Mesenchymal stem cell (in vitro differentiated cells and primary cell): ENCODE measurements around the gene DOCK2.
"Not testable (repeated sequence)": the region's sequence is repeated elsewhere in the genome, so short reads cannot be mapped to it uniquely, and the experiment has no call there.

Experiments
- DNase-seq: peaks from one replicate; pipeline ENCODE4 v3.0.0-alpha.2; 2013
- H2AFZ ChIP-seq: one replicate; pipeline ENCODE4 v1.6.1; 2013; ENCODE audit warnings: low read depth, mild to moderate bottlenecking, control low read depth, inconsistent platforms, low read length, moderate library complexity
- H2AK5ac ChIP-seq: 2 replicates; pipeline ENCODE4 v1.6.1; 2013; ENCODE audit warnings: low read length, moderate library complexity, mild to moderate bottlenecking, inconsistent platforms; ENCODE audit not compliant: severe bottlenecking
- H2BK120ac ChIP-seq: one replicate; pipeline ENCODE4 v1.6.1; 2013; ENCODE audit warnings: low read depth, mild to moderate bottlenecking, inconsistent platforms, low read length, moderate library complexity
- H2BK12ac ChIP-seq, 2 experiments: one replicate each; pipeline ENCODE4 v1.6.1; 2013; ENCODE audit warnings: inconsistent platforms in 2 of 2, low read length in 2 of 2, mild to moderate bottlenecking in 2 of 2, moderate library complexity in 2 of 2, control low read depth in 1 of 2
- H2BK15ac ChIP-seq: one replicate; pipeline ENCODE4 v1.6.1; 2013; ENCODE audit warnings: mild to moderate bottlenecking, low read depth, inconsistent platforms; ENCODE audit not compliant: poor library complexity, severe bottlenecking
- H2BK5ac ChIP-seq: 2 replicates; pipeline ENCODE4 v1.6.1; 2013; ENCODE audit warnings: low read depth, mild to moderate bottlenecking, low read length, control low read depth, inconsistent platforms; ENCODE audit not compliant: poor library complexity, severe bottlenecking
- H3K14ac ChIP-seq, 2 experiments: one replicate each; pipeline ENCODE4 v1.6.1; 2013; ENCODE audit warnings: inconsistent platforms in 2 of 2, low read length in 2 of 2, control low read depth in 1 of 2, mild to moderate bottlenecking in 1 of 2, moderate library complexity in 1 of 2
- H3K18ac ChIP-seq, 2 experiments: one replicate each; pipeline ENCODE4 v1.6.1; 2013; ENCODE audit warnings: inconsistent platforms in 2 of 2, low read length in 2 of 2, control low read depth in 1 of 2, low read depth in 1 of 2, mild to moderate bottlenecking in 1 of 2
- H3K23ac ChIP-seq, 2 experiments: one replicate each; pipeline ENCODE4 v1.6.1; 2013; ENCODE audit warnings: inconsistent platforms in 2 of 2, low read length in 2 of 2, mild to moderate bottlenecking in 2 of 2, moderate library complexity in 2 of 2, control low read depth in 1 of 2
- H3K27ac ChIP-seq: 2 replicates; pipeline ENCODE4 v1.5.1; 2013; ENCODE audit warnings: mild to moderate bottlenecking, moderate library complexity, low read length, control low read depth, inconsistent platforms; ENCODE audit not compliant: poor library complexity, severe bottlenecking
- H3K27me3 ChIP-seq, 2 experiments: 2 replicates each; pipeline versions ENCODE4 v1.6.1 to v1.7.0; 2013; ENCODE audit warnings: low read length in 2 of 2, mild to moderate bottlenecking in 2 of 2, moderate library complexity in 2 of 2, control low read depth in 1 of 2, inconsistent platforms in 1 of 2; ENCODE audit not compliant: control insufficient read depth in 1 of 2, insufficient read depth in 1 of 2
- H3K36me3 ChIP-seq, 2 experiments: 2 replicates each; pipeline versions ENCODE4 v1.6.1 to v1.7.0; 2013; ENCODE audit warnings: low read length in 2 of 2, control low read depth in 1 of 2, inconsistent platforms in 1 of 2, low read depth in 1 of 2, mild to moderate bottlenecking in 1 of 2; ENCODE audit not compliant: insufficient read depth in 2 of 2, control insufficient read depth in 1 of 2
- H3K4ac ChIP-seq, 2 experiments: one replicate each; pipeline ENCODE4 v1.6.1; 2013; ENCODE audit warnings: inconsistent platforms in 2 of 2, low read length in 2 of 2, mild to moderate bottlenecking in 2 of 2, moderate library complexity in 2 of 2, control low read depth in 1 of 2, low read depth in 1 of 2
- H3K4me1 ChIP-seq: 2 replicates; pipeline ENCODE4 v1.6.1; 2013; ENCODE audit warnings: low read depth, low read length, control low read depth; ENCODE audit not compliant: control insufficient read depth, insufficient read depth
- H3K4me2 ChIP-seq: 2 replicates; pipeline ENCODE4 v1.6.1; 2013; ENCODE audit warnings: low read length, mild to moderate bottlenecking, inconsistent platforms; ENCODE audit not compliant: poor library complexity, severe bottlenecking
- H3K4me3 ChIP-seq, 2 experiments: 2 replicates each; pipeline versions ENCODE4 v1.5.1 to v1.7.0; 2013; ENCODE audit warnings: low read length in 2 of 2, mild to moderate bottlenecking in 2 of 2, control low read depth in 1 of 2, low read depth in 1 of 2; ENCODE audit not compliant: insufficient read depth in 1 of 2
- H3K79me1 ChIP-seq: replicated peaks from 2 replicates; pipeline ENCODE4 v1.6.1; 2013; ENCODE audit warnings: mild to moderate bottlenecking, control low read depth, low read length, inconsistent platforms; ENCODE audit not compliant: poor library complexity, severe bottlenecking
- H3K9ac ChIP-seq: 2 replicates; pipeline ENCODE4 v1.7.0; 2013; ENCODE audit warnings: mild to moderate bottlenecking, low read length, moderate library complexity
- H3K9me3 ChIP-seq: 2 replicates; pipeline ENCODE4 v1.7.0; 2013; ENCODE audit warnings: mild to moderate bottlenecking, low read length; ENCODE audit not compliant: control insufficient read depth
- H4K8ac ChIP-seq: one replicate; pipeline ENCODE4 v1.6.1; 2013; ENCODE audit warnings: inconsistent platforms, mild to moderate bottlenecking, low read length, moderate library complexity
- H4K91ac ChIP-seq: one replicate; pipeline ENCODE4 v1.6.1; 2013; ENCODE audit warnings: mild to moderate bottlenecking, low read length, inconsistent platforms
- WGBS: methylation state at CpG from one replicate; pipeline ENCODE4 v1.1.7; 2013; ENCODE audit warnings: mixed read lengths; 5-methylcytosine and 5-hydroxymethylcytosine counted together

DOCK2 gene

DNA sequence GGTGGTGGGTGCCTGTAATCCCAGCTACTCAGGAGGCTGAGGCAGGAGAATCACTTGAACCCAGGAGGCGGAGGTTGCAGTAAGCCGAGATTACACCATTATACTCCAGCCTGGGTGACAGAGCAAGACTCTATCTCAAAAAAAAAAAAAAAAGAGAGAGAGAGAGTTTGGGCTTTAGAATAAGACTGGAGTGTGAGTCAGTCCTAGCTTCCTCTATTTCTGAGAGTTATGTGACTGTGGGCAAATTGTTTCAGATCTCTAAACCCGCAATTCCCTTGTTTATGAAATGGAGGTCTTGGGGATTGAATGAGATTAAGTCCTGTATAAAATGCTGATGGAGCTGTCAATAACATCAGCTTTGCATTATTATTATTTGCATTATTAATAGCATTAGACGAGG lies 316.1 kb downstream of the DOCK2 start:
- not testable (repeated sequence) for H2AFZ ChIP-seq, H3K9ac ChIP-seq
- WGBS, result 90% methylated on average over 2 of the region's 4 CpGs

DNA sequence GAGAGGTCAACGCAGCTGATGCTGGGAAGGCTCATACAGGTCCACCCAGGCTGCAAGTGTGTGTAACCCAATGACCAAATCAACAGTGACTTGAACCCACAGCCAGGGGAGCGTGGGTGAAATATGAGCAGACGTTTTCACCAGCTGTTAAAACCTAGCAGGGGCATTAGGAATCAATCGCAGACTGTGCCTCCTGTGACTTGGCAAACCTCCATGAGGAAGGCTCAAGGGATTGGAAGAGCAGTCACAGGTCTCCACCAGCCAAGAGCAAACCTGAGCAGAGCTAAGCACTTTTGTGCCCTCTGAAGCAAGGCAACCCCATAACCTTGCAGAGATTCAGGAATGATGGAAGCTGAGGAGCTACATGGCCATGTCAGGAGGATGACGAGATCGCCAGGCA lies 317.7 kb downstream of the DOCK2 start:
- Histone ChIP-seq H3K4me1 (no peaks in the 10 kb centered on the region), H3K9ac (no peak overlapping the region), H3K9me3 (no peaks in the 10 kb centered on the region), H4K8ac (no peak overlapping the region), H3K4me3 (no peak overlapping the region), H3K14ac (no peak overlapping the region), H4K91ac (no peak overlapping the region), H2BK120ac (no peak overlapping the region), H2BK5ac (no peak overlapping the region), H2BK15ac (no peak overlapping the region), H3K4me2 (no peak overlapping the region), H3K27ac (no peak overlapping the region), H3K27me3 (no peaks in the 10 kb centered on the region), H3K23ac (no peak overlapping the region), H2BK12ac (no peak overlapping the region), H3K4ac (no peak overlapping the region), H3K36me3 (peaks cover 0 to 9% of the 10 kb centered on the region in 2 experiments), H3K18ac (no peak overlapping the region), H3K79me1 (no peaks in the 10 kb centered on the region), H2AK5ac (no peak overlapping the region), H2AFZ (no peak overlapping the region)
- 92% methylated on average over 6 of the region's 6 CpGs for WGBS
- no peak for DNase-seq

More for the DNA sequence above, 316.1 kb downstream of the DOCK2 start:
- not testable (repeated sequence) for H3K18ac ChIP-seq, H3K79me1 ChIP-seq, H4K91ac ChIP-seq, H2BK15ac ChIP-seq, H2BK5ac ChIP-seq, H3K9me3 ChIP-seq, H3K4me1 ChIP-seq, H3K14ac ChIP-seq, H3K27ac ChIP-seq, H3K4ac ChIP-seq, H3K4me2 ChIP-seq, H2BK120ac ChIP-seq, H3K27me3 ChIP-seq, H4K8ac ChIP-seq, H2BK12ac ChIP-seq, H3K23ac ChIP-seq, H3K4me3 ChIP-seq, H3K36me3 ChIP-seq, H2AK5ac ChIP-seq
- DNase-seq, result peak; percentile 50

DNA sequence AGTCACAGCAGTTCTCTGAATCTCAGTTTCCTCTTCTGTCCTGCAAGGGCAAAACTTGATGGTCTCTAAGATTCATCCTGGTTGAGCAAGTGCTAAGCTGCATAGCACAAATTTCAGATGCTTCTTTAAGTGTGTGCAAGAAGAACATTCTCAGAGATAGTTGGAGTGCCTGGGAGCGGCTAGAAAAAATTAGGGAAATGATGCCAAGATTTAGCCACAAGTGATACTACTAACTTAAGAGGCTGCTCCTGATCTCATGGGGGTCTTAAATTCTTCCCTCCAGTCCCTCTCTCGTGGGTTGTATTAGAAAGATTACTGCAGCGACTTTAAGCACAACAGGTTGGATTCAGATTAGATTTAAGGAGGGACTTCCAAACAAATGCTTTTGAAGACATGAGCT lies 319.1 kb downstream of the DOCK2 start:
- no peak overlapping the region for H3K4ac ChIP-seq
- no peak overlapping the region for H2AFZ ChIP-seq
- H4K8ac ChIP-seq, result no peak overlapping the region
- no peaks in the 10 kb centered on the region for H3K27me3 ChIP-seq
- no peak overlapping the region for H3K4me2 ChIP-seq
- no peak overlapping the region for H2BK15ac ChIP-seq
- H3K18ac ChIP-seq, result no peak overlapping the region
- H3K36me3 ChIP-seq, result no peaks in the 10 kb centered on the region
- H2BK120ac ChIP-seq, result no peak overlapping the region
- WGBS, result 96% methylated on average over 3 of the region's 3 CpGs
- H4K91ac ChIP-seq, result no peak overlapping the region
- no peak overlapping the region for H3K9ac ChIP-seq
- H2AK5ac ChIP-seq, result no peak overlapping the region
- no peak overlapping the region for H3K14ac ChIP-seq
- no peak overlapping the region for H3K4me3 ChIP-seq
- no peak for DNase-seq
- no peaks in the 10 kb centered on the region for H3K79me1 ChIP-seq
- H3K27ac ChIP-seq, result no peak overlapping the region
- no peak overlapping the region for H3K23ac ChIP-seq
- no peaks in the 10 kb centered on the region for H3K9me3 ChIP-seq
- H2BK12ac ChIP-seq, result no peak overlapping the region
- no peaks in the 10 kb centered on the region for H3K4me1 ChIP-seq
- no peak overlapping the region for H2BK5ac ChIP-seq

DNA sequence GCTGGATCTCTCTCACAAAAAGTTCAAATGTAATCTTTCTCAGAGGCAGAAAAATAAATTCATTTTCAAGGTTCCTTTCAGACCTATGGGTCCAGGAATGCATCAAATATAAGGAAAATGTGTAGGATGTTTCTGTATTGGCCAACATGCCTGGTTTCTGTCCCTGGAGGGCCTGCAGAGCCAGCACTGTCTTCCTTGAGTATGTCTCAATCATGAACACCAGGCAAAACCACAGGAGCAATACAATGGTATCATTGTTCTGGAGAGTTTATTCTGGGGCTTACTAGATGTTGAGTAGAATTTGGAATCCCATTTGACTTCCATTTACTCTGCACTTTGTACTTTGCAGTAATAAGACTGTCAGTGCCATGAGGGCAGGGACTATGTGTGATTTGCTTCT lies 319.7 kb downstream of the DOCK2 start:
- Histone ChIP-seq H3K4me1 (no peaks in the 10 kb centered on the region), H3K18ac (no peak overlapping the region), H3K4me2 (no peak overlapping the region), H3K9ac (no peak overlapping the region), H2AFZ (no peak overlapping the region), H4K8ac (no peak overlapping the region), H2BK12ac (no peak overlapping the region), H3K79me1 (no peaks in the 10 kb centered on the region), H2BK120ac (no peak overlapping the region), H3K27ac (no peak overlapping the region), H3K4me3 (no peak overlapping the region), H3K36me3 (no peaks in the 10 kb centered on the region), H3K4ac (no peak overlapping the region), H3K23ac (no peak overlapping the region), H3K9me3 (no peaks in the 10 kb centered on the region), H3K27me3 (no peaks in the 10 kb centered on the region), H2BK15ac (no peak overlapping the region), H2AK5ac (no peak overlapping the region), H4K91ac (no peak overlapping the region), H3K14ac (no peak overlapping the region), H2BK5ac (no peak overlapping the region)
- DNase-seq, result no peak
